ENCODE data around the gene CTF1. TPM values are rescaled to one million over a fixed set of nuclear protein-coding genes. Genes with fewer than 3 reads are reported as not detected.
"Not testable (repeated sequence)": the region's sequence is repeated elsewhere in the genome, so short reads cannot be mapped to it uniquely, and the experiment has no call there.

CTF1 gene
- total and polyA plus RNA-seq, 8 donors: 1.6 to 3.2 (median 1.9) TPM

DNA sequence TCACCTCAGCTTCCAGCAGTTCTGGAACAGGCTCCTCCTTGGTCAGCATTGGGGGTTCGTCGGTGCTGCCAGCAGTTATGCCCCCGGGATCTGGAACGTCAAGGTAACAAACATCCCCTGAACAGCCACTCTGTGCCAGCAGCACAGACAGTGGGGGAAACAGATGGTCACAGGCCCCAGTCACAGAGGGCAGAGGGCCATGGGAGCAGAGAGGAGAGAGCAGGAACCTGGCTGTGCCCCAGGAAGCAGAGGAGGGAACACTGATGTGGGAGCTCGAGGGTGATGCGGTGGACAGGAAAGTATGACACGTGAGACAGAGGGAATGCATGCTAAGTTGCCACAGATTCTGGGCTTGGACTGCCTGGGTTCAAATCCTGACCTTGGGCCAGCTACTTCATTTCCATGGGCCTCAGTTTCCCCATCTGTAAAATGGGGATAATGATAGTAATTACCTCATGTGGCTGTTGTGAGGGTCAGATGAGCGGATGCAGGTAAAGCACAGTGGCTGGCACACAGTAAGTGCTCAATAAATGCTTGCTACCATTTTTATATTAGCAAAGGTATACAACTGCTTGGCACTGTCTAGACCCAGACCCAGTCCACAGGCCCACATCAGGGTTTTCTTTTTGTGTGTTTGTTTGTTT is 7.4 kb upstream of the CTF1 start:
- ATAC-seq (no peak), FAIRE-seq (no peak), DNase-seq (no peak)
- intact Hi-C loops (cut with DNase I): no loop called here
- no peaks in the 10 kb centered on the region for H3K36me3 ChIP-seq
- H3K9me3 ChIP-seq: no peaks in the 10 kb centered on the region
- TF ChIP-seq, protein P1, sequence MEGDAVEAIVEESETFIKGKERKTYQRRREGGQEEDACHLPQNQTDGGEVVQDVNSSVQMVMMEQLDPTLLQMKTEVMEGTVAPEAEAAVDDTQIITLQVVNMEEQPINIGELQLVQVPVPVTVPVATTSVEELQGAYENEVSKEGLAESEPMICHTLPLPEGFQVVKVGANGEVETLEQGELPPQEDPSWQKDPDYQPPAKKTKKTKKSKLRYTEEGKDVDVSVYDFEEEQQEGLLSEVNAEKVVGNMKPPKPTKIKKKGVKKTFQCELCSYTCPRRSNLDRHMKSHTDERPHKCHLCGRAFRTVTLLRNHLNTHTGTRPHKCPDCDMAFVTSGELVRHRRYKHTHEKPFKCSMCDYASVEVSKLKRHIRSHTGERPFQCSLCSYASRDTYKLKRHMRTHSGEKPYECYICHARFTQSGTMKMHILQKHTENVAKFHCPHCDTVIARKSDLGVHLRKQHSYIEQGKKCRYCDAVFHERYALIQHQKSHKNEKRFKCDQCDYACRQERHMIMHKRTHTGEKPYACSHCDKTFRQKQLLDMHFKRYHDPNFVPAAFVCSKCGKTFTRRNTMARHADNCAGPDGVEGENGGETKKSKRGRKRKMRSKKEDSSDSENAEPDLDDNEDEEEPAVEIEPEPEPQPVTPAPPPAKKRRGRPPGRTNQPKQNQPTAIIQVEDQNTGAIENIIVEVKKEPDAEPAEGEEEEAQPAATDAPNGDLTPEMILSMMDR (IDR thresholded peaks at IDR 0.05): no peak
- 87 to 91% methylated on average over 8 of the region's 8 CpGs for WGBS, 2 donors
- H3K4me1 ChIP-seq: peaks cover 0 to 8% (median 0%) of the 10 kb centered on the region in 3 donors
- H3K27ac ChIP-seq: no peak overlapping the region
- no peak overlapping the region for H3K4me3 ChIP-seq
- no peaks in the 10 kb centered on the region for H3K27me3 ChIP-seq

DNA sequence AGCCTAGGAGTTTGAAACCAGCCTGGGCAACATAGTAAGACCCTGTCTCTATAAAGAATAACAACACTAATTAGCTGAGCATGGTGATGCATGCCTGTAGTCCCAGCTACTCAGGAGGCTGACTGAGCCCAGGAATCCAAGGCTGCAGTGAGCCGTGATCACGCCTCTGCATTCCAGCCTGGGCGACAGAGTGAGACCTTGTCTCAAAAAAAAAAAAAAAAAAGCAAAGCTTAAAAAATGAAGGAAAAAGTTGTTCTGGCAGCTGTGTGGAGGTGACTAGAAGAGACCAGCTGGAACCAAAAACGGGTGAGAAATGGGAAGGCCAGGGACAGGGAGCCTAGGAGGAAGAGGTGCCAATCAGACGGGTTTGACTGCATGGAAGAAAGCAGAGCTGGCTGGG is 6.7 kb upstream of the CTF1 start:
- no peaks in the 10 kb centered on the region for H3K36me3 ChIP-seq
- no peak overlapping the region for H3K27ac ChIP-seq
- H3K4me3 ChIP-seq: no peak overlapping the region
- ATAC-seq: no peak
- intact Hi-C loops (cut with DNase I): no loop called here
- H3K9me3 ChIP-seq: no peaks in the 10 kb centered on the region
- TF ChIP-seq, protein P1 (IDR thresholded peaks at IDR 0.05): no peak
- H3K27me3 ChIP-seq: no peaks in the 10 kb centered on the region
- WGBS, 2 donors: 81 to 83% methylated on average over 5 of the region's 5 CpGs
- no peak for FAIRE-seq
- no peak for DNase-seq
- H3K4me1 ChIP-seq: peaks cover 0 to 8% (median 0%) of the 10 kb centered on the region in 3 donors

DNA sequence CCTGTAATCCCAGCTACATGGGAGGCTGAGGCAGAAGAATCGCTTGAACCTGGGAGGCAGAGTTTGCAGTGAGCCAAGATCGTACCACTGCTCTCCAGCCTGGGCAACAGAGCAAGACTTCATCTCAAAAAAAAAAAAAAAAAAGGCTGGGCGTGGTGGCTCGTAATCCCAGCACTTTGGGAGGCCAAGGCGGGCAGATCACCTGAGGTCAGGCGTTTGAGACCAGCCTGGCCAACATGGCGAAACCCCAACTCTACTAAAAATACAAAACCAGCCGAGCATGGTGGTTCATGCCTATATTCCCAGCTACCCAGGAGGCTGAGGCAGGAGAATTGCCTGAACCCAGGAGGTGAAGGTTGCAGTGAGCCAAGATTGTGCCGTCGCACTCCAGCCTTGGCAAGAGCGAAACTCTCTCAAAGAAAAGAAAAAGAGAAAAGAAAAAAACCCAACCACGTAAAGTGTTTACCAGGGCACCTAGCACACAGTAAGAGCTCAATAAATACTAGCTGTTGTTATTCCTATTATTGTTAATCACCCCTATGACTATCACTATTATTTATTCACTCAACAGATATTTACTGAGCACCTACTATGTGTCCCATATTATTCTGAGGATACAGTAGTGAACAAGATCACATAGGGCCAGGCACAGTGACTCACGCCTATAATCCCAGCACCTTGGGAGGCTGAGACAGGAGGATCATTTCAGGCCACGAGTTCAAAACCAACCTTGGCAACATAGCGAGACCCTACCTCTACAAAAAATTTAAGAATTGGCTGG is 5.2 kb upstream of the CTF1 start:
- H3K27me3 ChIP-seq; intact Hi-C loops (cut with DNase I); H3K9me3 ChIP-seq; ATAC-seq; H3K36me3 ChIP-seq; H3K27ac ChIP-seq; H3K4me3 ChIP-seq; DNase-seq; H3K4me1 ChIP-seq; FAIRE-seq: not testable (repeated sequence)
- 92 to 94% methylated on average over 13 to 15 of the region's 15 CpGs for WGBS, 2 donors

DNA sequence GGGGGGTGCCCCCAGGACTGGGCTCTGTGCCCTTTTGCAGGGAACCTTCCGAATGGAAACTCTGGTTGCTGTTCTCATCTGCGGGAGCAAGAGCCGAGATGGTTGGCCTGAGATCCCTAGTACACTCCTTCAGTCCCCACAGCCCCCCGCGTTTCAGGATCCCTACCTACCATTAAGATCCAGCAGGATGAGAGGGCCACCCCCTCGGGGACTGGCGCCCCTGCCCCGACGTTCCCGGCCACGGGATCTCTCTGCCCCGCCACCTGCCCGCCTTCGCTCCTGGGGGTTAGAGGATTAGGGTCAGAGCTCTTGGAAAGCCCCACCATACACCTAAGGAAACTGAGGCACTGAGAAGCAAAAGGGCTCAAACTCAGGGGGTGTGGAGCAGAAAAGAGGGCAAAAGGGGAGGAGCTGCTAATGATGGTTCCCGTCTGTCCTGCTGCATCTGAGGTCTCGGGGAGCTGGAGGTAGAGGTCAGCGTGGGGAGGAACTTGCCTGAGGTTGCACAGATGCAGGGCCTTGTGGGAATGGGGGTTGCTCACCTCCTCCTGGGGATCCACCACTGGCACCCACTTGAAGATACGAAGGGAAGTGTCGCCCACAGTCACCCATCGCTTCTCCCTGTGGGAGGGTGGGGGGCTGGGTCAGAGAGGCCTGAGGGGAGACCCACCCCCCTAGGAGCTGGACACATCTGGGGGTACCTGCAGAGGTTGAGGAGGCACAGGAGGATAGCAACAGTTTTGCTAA is 3.6 kb upstream of the CTF1 start:
- TF ChIP-seq, protein P1 (IDR thresholded peaks at IDR 0.05): no peak
- Histone ChIP-seq H3K27ac (peak overlapping the region in 1 of 4 donors; percentile 73), H3K4me3 (peak overlapping the region; percentile 52 to 83 (median 72)), H3K9me3 (no peaks in the 10 kb centered on the region), H3K27me3 (no peaks in the 10 kb centered on the region), H3K36me3 (no peaks in the 10 kb centered on the region), H3K4me1 (peaks cover 0 to 8% (median 0%) of the 10 kb centered on the region in 3 donors)
- ATAC-seq (no peak), FAIRE-seq (no peak), DNase-seq (peak in 2 of 6 donors; percentile 50 to 58)
- WGBS, 2 donors: 66 to 70% methylated on average over 20 of the region's 20 CpGs
- intact Hi-C loops (cut with DNase I): no loop called here

DNA sequence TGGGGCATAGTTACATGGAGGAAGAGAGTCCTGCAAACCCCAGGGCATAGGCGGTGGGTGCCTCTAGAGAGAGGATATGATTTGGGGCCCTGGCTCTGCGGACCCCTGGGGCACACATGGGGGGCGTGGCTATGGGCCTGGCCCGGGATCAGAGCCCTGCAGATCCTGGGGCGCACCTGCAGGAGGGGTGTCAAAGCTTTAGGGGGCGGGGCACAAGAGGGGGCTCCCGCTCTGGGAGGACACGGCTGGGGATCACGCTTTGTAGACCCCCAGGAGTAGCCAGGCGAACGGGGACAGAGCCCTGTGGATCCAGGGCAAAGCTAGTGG is 3.0 kb upstream of the CTF1 start:
- intact Hi-C loops (cut with DNase I): no loop called here
- no peaks in the 10 kb centered on the region for H3K9me3 ChIP-seq
- WGBS, 2 donors: 0 to 2% methylated on average over 11 of the region's 11 CpGs
- H3K4me3 ChIP-seq: peak overlapping the region; percentile 52 to 83 (median 72)
- ATAC-seq: no peak
- peak overlapping the region; percentile 69 to 90 (median 72) for H3K27ac ChIP-seq
- peaks cover 0 to 8% (median 0%) of the 10 kb centered on the region in 3 donors for H3K4me1 ChIP-seq
- TF ChIP-seq, protein P1 (IDR thresholded peaks at IDR 0.05): no peak
- H3K36me3 ChIP-seq: no peaks in the 10 kb centered on the region
- H3K27me3 ChIP-seq: no peaks in the 10 kb centered on the region
- DNase-seq: peak in 3 of 6 donors; percentile 32 to 84 (median 72)
- no peak for FAIRE-seq
